Stimulated activated CD4-positive, alpha-beta T cell treated with anti-CD3 and anti-CD28 coated beads, Interleukin-12 subunit alpha, Interleukin-12 subunit beta, amount 100 ng/mL, for 48 hours (primary cell): ENCODE data around the gene GALNTL6.

Experiments used
- DNase-seq, 3 donors: peaks; one replicate each; pipeline ENCODE4 v3.0.0-alpha.2; 2020; ENCODE audit warnings: low read depth in 2 of 3, low spot score in 1 of 3

Gene GALNTL6

DNA sequence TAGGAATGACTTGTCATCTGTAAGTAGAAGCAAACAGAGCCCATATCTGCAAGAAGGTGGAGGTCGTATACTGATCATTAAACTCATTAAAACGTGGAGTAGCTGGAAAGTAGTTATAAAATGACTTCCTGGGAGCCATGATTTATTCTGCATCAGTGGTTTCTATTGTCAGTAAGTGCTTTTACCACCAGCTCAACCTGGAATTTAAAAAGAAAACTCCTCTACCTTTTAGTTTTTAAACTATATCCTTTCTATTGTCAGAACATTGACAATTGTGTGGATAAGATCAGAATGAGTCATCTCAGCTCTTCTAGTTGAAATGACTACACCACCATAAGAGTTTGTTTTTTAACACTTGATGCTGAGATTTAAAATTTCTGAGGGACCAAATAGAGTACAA, 704.2 kb downstream of the GALNTL6 start:
- no peak for DNase-seq

DNA sequence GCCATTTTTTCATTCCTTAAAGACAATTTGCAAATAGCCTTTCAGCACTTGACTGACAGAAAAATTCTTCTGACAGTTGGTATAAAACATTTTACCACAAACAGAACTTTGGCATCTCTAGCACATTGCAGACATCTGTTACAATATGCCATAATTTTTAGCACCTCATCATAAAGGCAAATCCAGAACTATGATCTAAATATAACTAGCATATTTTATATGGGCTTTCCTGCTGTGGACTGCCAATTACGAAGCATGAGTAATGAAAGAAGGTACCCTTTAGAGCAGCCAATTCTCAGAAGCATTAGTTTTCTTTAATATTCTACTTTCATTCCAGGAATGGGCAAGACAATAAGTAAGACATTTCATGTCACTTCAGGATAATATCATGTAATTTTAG, 708.0 kb downstream of the GALNTL6 start:
- DNase-seq, result no peak

DNA sequence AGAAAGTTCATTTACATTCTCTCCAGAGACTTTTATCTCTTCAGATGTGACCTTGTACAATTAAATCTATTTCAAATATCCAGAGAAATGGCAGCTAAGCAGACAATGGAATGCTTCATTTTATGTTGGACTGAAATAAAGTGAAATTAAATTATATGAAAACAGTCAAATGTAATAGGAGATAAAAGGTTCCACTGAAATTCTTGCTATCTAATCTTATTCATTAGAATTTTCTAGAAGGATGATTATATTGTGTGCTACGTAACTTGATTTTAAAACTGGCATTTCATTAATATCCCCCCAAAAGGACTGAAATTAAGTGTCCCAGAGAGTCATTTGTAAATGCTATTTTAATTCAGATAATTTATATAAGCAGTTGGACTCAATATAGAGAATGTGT, 708.5 kb downstream of the GALNTL6 start:
- DNase-seq, result no peak

DNA sequence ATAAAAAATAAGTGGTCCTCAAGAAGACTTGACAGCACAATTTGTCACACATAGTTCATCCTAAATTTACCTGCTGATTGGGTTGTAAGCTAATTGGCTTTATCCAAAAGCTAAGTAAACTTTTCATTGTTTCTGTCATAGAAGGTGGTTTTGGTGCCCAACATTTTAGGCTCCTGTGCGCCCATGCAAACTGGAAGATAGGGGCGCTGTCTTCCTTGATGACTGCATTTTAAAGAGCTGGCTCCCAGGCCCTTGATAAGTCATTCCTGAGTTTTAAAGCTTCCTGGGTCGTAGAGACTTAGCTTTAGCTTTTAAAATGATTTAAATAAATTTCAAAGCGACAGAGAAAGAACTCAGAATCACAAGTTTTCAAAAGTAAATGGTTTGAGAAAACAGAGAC, 730.0 kb downstream of the GALNTL6 start:
- no peak for DNase-seq

DNA sequence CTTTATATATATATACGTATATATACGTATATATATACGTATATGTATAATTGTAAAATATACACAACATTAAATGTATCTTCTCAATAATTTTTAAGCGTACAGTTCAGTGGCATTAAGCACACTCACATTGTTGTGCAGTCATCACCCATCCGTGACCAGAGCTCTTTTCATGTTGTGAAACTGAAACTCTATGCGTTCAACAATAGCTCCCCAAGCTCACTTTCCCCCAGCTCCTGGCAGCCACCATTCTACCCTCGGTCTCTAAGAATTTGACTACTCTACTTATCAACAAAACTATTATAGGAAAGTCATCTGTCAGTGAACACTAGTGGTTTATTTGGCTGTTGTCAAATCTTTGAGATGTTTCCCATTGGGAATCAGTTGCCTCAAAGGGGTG, 733.6 kb downstream of the GALNTL6 start:
- no peak for DNase-seq

DNA sequence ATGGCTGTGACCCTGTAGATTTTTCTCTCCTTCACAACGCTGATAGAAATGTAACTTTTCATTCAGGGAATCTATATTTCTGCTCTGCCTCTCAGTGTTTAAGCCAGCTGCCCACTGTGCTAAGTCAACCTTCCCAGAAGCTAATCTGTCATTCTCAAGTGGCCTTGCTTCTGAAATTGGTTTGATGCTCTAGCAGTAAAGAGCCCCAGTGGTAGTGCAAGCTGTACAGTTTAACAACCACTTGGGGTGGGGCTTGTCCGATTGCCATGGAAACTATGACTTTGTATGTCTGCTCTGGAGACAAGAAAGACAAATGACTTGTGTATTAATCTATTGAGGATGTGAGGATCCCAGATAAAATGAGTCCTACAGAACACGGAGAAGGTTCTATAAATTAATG, 734.5 kb downstream of the GALNTL6 start:
- no peak for DNase-seq

DNA sequence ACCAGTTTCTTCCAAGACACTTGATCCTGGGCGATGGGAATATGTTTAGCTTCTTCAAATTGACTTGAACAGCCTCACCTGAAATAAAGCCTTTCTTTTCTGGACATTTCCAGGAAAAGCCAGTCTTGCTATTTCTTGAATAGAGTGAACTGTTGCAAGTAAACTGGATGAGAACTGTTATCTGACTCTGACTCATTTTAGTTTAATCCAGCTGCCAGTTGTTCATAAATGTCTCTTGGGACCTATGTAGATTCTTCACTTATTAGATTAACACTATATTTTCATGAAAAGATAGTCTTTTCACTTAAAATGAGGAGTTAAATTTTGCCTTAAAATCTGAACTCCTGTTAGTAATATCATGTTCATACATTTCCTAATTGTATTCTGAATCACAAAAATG, 740.0 kb downstream of the GALNTL6 start:
- DNase-seq, result no peak

DNA sequence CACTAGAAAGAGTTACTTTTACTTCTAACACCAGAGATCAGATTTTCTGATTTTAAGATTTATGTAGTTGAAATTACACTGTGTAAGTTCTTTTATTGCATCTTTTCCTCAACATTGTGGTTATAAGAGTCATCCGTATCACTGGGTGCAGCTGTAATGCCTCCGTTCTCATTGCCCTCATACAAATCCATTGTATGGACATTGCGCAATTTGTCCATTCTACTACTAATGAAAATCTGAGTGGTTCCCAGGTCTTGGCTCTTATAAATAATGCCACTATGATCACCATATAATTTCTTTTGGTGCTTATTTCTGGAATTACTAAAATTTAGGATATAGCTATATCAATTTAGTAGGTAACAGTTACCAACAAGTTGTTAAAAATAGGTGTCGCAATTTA, 741.4 kb downstream of the GALNTL6 start:
- DNase-seq, result no peak

DNA sequence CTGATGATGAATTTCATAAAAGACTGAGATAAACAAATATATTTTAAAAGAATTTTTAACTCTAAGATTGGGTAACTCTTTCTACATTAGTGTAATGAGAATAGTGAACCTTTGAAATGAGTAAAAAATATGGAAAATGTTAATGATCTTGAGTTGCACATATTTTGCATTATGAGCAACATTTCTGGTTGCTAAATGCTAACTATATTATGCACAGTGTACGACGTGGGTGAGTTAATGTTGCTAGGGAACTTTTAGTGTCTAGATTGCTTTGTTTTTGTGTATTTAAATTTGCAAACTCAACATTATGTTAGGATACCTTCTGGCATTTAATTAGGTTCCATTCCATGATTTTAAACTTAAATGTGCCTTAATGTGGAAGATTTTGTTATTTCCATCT, 742.5 kb downstream of the GALNTL6 start:
- no peak for DNase-seq

DNA sequence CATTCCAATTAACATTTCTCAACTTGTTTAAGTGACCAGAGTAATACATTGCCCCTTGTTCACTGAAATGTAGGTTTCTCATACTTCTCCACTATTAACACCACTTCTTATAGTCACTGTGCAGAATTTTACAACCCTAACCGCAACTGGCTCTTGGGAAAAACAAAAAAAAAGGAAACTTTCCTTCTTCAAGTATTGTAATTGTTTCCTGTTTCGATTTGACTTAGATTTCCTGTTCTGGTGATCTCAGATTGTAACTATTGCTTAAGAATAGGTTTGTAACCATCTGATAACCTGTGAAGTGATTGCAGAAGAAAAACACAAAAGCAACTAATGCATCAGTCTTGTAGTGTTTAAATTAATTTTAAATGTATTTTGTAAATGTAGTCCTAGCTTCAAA, 760.7 kb downstream of the GALNTL6 start:
- DNase-seq, result no peak

DNA sequence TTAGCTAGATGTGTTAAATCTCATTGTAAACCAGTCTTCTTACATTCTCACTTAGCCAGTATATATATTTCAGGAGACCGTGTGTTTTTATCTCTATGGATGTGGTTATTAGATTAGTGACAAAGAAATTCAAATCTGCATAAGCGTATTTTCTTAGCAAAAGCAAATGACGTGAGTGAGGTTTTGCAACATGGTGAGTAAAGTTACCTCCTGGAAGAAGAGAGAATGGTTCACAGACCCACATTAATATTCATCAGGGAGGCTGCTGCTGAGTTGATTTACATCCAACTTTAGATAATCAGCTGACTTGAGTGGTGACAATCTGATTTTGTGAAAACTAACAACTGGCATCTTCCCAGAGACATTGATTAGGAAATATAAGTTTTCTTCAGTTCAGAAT, 765.5 kb downstream of the GALNTL6 start:
- no peak for DNase-seq

DNA sequence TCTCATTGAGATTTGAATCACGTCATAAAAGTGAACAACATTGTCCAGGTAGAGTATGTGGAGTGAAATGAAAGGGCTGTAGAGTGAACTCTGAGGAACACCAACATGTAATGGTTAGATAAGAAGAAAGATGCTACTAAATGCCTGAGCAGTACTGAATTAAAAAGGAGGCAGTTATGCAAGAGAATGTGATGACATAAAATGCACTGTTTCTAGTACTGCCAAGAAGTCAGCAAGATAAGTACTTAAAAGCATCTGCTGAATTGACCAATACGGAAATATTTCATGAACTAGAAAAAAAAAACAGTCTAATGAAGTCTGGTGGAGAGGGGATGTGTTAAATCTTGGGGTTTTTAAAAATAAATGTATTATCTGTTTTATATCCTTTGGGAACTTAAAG, 771.6 kb downstream of the GALNTL6 start:
- no peak for DNase-seq

DNA sequence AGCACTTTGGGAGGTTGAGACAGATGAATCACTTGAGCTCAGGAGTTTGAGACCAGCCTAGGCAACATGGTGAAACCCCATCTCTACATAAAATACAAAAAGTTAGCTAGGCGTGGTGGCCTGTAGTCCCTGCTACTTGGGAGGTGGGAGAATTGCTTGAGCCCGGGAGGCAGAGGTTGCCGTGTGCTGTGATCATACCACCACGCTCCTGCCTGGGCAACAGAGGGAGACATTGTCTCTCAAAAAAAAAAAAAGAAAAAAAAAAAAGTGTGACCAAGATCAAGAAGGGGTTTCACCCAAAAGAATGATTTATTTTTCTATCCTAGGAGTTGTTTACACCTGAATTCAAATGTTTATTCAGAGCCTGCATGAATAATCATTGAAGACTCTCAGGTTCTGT, 783.0 kb downstream of the GALNTL6 start:
- no peak for DNase-seq

DNA sequence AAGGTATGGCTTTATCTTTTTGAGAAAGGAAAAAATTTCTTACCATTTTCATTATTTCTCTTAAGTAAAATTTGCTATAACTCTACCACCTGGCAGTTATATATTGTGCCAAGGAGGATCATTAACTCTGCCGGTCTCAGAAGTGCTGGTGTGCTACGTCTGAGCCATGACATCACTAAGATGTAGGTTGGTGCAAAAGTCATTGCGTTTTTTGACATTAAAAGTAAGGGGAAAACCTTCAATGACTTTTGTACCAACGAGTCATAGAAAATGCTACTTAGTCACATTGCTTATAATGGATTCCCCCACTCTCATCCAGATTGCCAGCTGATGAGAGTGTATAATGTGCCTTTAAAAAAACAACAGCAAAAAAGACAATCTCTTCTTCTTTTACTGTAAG, 786.4 kb downstream of the GALNTL6 start:
- DNase-seq, result no peak

DNA sequence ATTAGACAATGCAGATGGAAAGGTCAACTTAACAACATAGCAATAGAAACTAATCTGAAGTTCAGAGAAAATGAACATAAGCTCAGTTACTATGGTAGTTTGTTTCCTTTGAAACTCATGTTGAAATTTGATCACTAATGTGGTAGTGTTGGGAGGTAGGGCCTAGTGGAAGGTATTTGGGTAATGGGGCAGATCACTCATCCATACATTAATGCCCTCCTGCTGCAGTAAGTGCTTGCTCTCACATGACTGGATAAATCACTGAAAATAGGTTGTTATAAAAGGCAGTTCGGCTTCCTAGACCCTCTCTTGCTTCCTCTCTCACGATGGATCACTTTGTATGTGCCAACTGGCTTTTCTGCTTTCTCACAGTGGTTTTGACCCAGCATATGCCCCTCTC, 788.0 kb downstream of the GALNTL6 start:
- DNase-seq, result no peak

DNA sequence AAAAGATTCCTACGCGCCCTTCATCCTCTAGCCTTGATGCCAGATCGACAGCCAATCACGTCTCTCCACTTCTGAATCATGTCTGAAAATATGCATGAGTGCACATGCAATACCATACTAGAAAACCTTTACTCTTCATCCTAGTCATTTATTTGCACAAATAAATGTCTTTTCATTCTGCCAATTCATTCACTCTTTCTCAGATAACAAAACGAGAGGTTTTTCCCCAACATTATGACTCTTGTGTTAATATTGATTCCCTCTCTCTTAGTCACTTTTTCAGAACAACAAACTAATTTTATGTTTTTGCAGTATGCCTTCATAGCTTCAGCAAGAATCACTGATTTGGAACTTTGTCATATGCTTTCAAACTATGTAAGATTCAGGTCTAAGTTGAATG, 806.0 kb downstream of the GALNTL6 start:
- no peak for DNase-seq

DNA sequence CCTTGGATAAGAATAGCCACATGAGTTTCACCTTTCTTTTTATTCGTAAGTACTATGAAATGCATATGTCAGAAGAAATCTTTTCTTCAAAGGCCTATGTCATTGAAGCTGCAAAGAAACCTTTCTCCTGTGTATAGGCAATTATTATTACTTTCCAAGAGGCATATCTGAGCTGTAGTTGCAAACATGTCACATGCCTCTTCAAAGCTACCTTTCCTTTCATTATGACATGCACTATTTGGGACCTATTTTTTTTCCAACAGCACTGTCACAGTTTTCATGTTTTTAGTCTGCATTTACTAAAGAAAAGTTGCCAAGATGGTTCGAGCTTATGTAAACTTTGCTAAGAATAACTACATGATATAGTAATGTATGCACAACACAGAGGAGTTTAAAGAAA, 806.6 kb downstream of the GALNTL6 start:
- DNase-seq, result no peak

DNA sequence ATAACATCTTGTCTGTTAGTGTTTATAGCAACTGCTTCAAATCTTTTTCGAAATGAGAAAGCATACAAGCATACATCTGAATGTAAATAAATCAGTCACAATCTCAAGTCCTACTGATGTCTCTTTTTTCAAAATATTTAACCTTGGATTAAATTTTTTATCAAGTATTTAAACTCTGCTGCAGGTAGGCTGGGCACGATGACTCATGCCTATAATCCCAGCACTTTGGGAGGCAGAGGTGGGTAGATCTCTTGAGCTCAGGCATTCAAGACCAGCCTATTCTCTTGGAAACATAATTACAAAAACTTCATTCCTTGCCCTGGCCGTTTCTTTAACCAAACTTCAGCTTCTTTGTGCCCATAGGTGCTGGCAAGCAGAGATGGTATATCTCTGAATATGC, 815.1 kb downstream of the GALNTL6 start:
- no peak for DNase-seq

DNA sequence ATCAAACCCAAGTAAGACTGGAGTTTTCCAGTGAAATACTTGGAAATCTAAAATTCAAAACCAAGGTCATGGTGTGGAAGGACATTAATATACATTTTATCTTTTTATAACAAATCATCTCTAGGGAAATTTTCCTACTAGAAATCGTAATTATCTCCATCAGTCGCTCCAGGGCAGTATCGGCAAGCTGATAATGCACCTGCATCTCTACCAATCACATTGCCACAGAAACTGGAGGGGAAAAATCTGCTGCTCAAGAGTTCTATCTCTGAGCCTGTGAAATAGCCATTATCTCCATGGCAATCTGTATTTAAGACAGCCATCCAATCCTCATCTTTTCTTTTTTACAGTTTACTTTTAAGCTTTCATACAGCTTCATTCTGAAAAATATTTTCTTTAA, 817.1 kb downstream of the GALNTL6 start:
- DNase-seq, result no peak

DNA sequence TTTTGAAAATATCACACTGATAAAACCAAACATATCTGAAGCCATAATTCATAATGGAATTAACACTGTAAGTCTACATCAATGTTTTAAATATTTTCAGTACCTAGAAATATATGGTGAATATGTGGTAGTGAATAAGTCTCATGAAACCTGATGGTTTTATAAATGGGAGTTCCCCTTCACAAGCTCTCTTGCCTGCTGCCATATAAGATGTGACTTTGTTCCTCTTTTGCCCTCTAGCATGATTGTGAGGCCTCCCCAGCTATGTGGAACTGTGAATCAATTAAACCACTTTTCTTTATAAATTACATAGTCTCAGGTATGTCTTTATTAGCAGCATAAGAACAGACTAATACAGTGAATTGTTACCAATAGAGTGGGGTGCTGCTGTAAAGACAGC, 818.6 kb downstream of the GALNTL6 start:
- no peak for DNase-seq

DNA sequence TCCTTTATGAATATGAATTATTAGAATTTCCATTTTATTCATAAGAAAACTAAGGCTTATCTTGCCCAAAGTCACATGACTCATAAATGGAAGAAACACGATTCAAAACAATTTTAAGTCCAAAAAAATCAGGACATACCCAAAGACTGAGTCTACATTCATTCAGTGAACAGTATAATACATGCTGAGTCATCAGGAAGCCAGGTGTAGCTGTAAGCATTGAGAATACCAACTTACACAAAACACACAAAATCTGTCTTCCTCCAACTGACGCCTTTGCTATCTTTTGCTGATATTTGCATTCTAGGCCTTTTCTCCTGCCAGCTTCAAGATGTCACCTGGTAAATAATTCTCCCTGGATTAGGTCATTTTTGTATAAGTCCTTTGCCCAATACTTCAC, 835.3 kb downstream of the GALNTL6 start:
- no peak for DNase-seq

DNA sequence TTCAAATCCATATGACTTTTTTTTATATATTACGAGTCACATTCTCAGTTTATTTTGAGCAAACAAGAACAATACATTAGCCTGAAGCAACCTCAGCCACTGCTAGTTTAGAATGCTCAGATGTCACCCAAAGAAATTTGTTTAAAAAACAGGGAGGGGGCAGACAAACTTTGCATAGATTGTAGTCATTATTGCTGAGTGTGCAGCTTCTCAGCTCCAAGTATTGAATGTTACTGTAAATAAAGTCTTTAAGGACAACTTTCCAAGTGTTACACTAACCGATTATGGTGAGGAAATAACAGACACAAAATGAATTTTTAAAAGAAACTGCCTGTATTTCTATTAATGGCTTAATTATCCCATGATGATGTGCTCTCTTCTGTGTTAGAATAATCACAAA, 835.9 kb downstream of the GALNTL6 start:
- DNase-seq, result no peak

DNA sequence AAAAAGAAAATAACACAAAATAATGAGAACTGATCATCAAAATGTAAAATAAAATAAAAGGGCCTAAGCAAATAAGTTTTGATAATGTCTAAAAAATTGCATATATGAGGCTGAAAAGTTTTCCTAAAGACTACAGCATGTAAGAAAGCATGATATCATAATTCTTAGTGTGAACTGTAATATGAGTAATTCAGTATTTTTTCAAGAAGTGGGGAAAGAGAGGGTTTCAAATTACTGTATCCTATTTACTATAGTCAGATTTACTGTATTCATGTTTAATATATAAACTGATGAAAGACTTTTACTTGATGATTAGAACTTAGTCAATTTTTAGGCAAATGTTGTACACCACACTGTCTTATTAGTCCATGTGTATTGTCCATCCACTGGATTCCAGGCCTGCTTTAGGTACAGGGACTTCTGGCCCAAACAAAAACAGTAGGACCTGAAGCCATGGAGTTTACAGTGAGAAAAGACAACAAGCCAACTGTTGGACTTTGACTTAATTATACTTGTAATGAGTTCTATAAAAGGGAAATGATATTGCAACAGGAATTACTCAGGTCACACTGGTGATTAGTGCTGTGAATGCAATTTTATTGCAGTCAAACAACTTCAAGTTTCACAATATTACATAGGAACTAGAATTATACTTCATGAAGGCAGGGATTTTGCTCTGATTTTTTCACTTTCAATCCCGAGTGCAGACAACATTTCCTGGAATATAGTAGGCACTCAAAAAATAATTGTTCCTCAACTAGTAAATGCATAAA, 837.7 kb downstream of the GALNTL6 start:
- no peak for DNase-seq

DNA sequence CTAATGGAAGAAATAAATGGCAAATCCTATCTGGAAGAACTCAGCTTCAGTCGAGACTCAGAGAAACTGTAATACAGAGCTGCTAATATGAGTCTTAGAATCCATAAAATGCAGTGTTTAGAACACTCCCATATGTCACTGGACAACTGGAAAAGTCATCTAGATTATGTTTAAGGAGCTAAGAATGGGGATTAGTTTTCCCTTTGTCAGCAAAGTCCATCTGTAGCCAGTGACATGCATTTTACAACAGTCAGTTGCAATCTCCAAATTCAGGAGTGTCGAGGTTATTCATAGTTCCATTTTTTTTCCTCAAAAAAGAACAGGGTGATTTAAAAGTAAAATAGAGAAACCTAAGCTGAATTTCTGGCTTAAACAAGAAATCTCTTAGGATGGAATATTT, 838.8 kb downstream of the GALNTL6 start:
- no peak for DNase-seq
